Hepatocyte (in vitro differentiated cells): ENCODE data around the gene KIAA1614.

ENCODE experiments used
- EZH2 ChIP-seq: fragments of 200-600 bp; sonication (generic); IDR thresholded peaks from 2 replicates; pipeline ENCODE4 v1.6.1; 2016; ENCODE audit warnings: antibody characterized with exemption, mild to moderate bottlenecking, borderline replicate concordance
- TF ChIP-seq, protein P1 (sequence below): fragments of 200-600 bp; sonication (generic); IDR thresholded peaks from 2 replicates; pipeline ENCODE4 v1.5.1; 2016; ENCODE audit warnings: antibody characterized with exemption, mild to moderate bottlenecking; ENCODE audit not compliant: poor library complexity

DNA sequence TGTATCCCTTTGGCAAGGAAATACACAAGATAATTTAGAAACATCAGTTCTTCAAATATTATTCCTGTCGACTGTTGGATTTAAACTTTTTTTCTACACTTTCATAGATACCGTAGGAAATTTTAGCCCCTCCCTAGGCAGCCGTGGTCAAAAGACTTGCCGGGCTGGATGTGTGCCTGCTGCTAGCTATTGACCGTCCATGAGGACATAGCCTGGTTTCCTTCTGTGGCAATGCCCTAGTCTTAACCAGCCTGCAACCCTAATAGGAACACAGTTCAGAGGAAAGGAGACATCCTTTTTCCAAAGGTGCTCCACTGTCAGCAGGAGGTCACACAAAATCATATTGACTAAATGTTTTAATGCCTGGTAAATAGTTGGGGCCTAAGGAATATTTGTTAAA, 20.4 kb upstream of the KIAA1614 start:
- TF ChIP-seq, protein P1, sequence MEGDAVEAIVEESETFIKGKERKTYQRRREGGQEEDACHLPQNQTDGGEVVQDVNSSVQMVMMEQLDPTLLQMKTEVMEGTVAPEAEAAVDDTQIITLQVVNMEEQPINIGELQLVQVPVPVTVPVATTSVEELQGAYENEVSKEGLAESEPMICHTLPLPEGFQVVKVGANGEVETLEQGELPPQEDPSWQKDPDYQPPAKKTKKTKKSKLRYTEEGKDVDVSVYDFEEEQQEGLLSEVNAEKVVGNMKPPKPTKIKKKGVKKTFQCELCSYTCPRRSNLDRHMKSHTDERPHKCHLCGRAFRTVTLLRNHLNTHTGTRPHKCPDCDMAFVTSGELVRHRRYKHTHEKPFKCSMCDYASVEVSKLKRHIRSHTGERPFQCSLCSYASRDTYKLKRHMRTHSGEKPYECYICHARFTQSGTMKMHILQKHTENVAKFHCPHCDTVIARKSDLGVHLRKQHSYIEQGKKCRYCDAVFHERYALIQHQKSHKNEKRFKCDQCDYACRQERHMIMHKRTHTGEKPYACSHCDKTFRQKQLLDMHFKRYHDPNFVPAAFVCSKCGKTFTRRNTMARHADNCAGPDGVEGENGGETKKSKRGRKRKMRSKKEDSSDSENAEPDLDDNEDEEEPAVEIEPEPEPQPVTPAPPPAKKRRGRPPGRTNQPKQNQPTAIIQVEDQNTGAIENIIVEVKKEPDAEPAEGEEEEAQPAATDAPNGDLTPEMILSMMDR: no peak
- no peak for TF ChIP-seq EZH2
